SK-N-SH (cell line): ENCODE results near the gene NIPAL3. TPM values are rescaled to one million over a fixed set of nuclear protein-coding genes. Genes with fewer than 3 reads are reported as not detected.

Experiments used
- CTCF ChIA-PET: fragments of 300-600, 350-600 bp; formaldehyde crosslinking; extraction: SDS; loops from one replicate; lab custom pipeline; 2021; lab: Yijun Ruan, JAX
- POLR2A ChIA-PET: fragments of 350-600 bp; sonication (Branson Sonifier 250); formaldehyde crosslinking; extraction: SDS; loops from one replicate; lab custom pipeline; 2020; ENCODE audit warnings: antibody characterized with exemption, inconsistent platforms; lab: Yijun Ruan, JAX
- DNase-seq: peaks from one replicate; pipeline ENCODE4 v3.0.0; 2012
- H2AFZ ChIP-seq: fragments of 200-600 bp; sonication (generic); 2 replicates; pipeline ENCODE4 v1.8.1; 2016; ENCODE audit warnings: antibody characterized with exemption, mild to moderate bottlenecking, low read depth
- H3F3A ChIP-seq: fragments of 200-600 bp; sonication (generic); replicated peaks from 2 replicates; pipeline ENCODE3; 2016; ENCODE audit warnings: antibody characterized with exemption, mild to moderate bottlenecking; ENCODE audit not compliant: insufficient read depth
- H3K27ac ChIP-seq, 2 experiments: fragments of 200-500 bp in 1 of 2; fragments of 200-600 bp in 1 of 2; sonication (Bioruptor generic) in 1 of 2; sonication (generic), shearing (Covaris generic) in 1 of 2; 2 replicates each; pipeline versions ENCODE4 v1.5.1 to v1.6.1; 2014 to 2016; ENCODE audit warnings: low read depth in 2 of 2, inconsistent platforms in 1 of 2, low read length in 1 of 2, mild to moderate bottlenecking in 1 of 2, mixed read lengths in 1 of 2
- H3K27me3 ChIP-seq: fragments of 200-600 bp; sonication (generic), shearing (Covaris generic); 2 replicates; pipeline ENCODE4 v1.6.1; 2016; ENCODE audit warnings: mixed run types; ENCODE audit not compliant: insufficient read depth
- H3K36me3 ChIP-seq, 2 experiments: fragments of 200-500 bp in 1 of 2; fragments of 200-600 bp in 1 of 2; sonication (Bioruptor generic) in 1 of 2; sonication (generic) in 1 of 2; replicated peaks in 1 of 2; 2 replicates each; pipeline versions ENCODE3 to v1.5.1; 2014 to 2016; ENCODE audit warnings: low read length in 1 of 2, mild to moderate bottlenecking in 1 of 2; ENCODE audit not compliant: insufficient read depth in 2 of 2, control insufficient read depth in 1 of 2
- H3K4me1 ChIP-seq, 2 experiments: fragments of 200-500 bp in 1 of 2; fragments of 200-600 bp in 1 of 2; sonication (Bioruptor generic) in 1 of 2; sonication (generic), shearing (Covaris generic) in 1 of 2; 2 replicates each; pipeline versions ENCODE4 v1.5.1 to v1.6.1; 2014 to 2016; ENCODE audit warnings: low read depth in 1 of 2, low read length in 1 of 2, mixed run types in 1 of 2; ENCODE audit not compliant: insufficient read depth in 2 of 2, control insufficient read depth in 1 of 2
- H3K4me2 ChIP-seq: fragments of 200-600 bp; sonication (generic), shearing (Covaris generic); 2 replicates; pipeline ENCODE4 v1.6.1; 2017; ENCODE audit warnings: mixed run types
- H3K4me3 ChIP-seq, 2 experiments: fragments of 200-500 bp in 1 of 2; fragments of 200-600 bp in 1 of 2; sonication (Bioruptor generic) in 1 of 2; sonication (generic), shearing (Covaris generic) in 1 of 2; 2 replicates each; pipeline versions ENCODE4 v1.5.1 to v1.8.1; 2014 to 2016; ENCODE audit warnings: low read depth in 2 of 2, inconsistent platforms in 1 of 2, low read length in 1 of 2, mild to moderate bottlenecking in 1 of 2, mixed read lengths in 1 of 2, moderate library complexity in 1 of 2
- H3K79me2 ChIP-seq: fragments of 200-600 bp; sonication (generic); 2 replicates; pipeline ENCODE4 v1.8.1; 2017; ENCODE audit warnings: mild to moderate bottlenecking; ENCODE audit not compliant: insufficient read depth
- H3K9ac ChIP-seq: fragments of 200-600 bp; sonication (generic); 2 replicates; pipeline ENCODE4 v1.6.1; 2017; ENCODE audit warnings: mixed run types
- H3K9me2 ChIP-seq: fragments of 200-600 bp; sonication (generic); 2 replicates; pipeline ENCODE4 v1.6.1; 2017; ENCODE audit warnings: mixed run types
- H3K9me3 ChIP-seq: fragments of 200-600 bp; sonication (generic); 2 replicates; pipeline ENCODE4 v1.6.1; 2017; ENCODE audit warnings: mixed run types, mild to moderate bottlenecking, moderate library complexity
- H4K20me1 ChIP-seq: fragments of 200-600 bp; sonication (generic); 2 replicates; pipeline ENCODE4 v1.6.1; 2017; ENCODE audit warnings: mild to moderate bottlenecking, mixed run types; ENCODE audit not compliant: insufficient read depth
- EZH2phosphoT487 ChIP-seq: fragments of 200-600 bp; sonication (generic); IDR thresholded peaks from 2 replicates; pipeline ENCODE4 v1.6.1; 2017; ENCODE audit warnings: low read depth, mixed run types, mild to moderate bottlenecking, antibody characterized with exemption, moderate library complexity, borderline replicate concordance
- FOSL2 ChIP-seq: IDR thresholded peaks from 2 replicates; pipeline ENCODE4 v1.4.0; 2012; ENCODE audit warnings: low read depth, mild to moderate bottlenecking, moderate library complexity, borderline replicate concordance
- JUND ChIP-seq: IDR thresholded peaks from 2 replicates; pipeline ENCODE4 v1.4.0; 2012
- MEF2A ChIP-seq: IDR thresholded peaks from 2 replicates; pipeline ENCODE4 v1.4.0; 2012; ENCODE audit warnings: low read depth, borderline replicate concordance
- MXI1 ChIP-seq: IDR thresholded peaks from 2 replicates; pipeline ENCODE4 v1.6.1; 2012; ENCODE audit warnings: mild to moderate bottlenecking, low read depth, low read length, improper control_type of control experiment
- NRF1 ChIP-seq: IDR thresholded peaks from 2 replicates; pipeline ENCODE4 v1.6.1; 2012; ENCODE audit warnings: low read depth, mild to moderate bottlenecking, low read length
- PBX3 ChIP-seq: IDR thresholded peaks from 2 replicates; pipeline ENCODE4; 2012
- RAD21 ChIP-seq: IDR thresholded peaks from 2 replicates; pipeline ENCODE4 v1.6.1; 2012; ENCODE audit warnings: mild to moderate bottlenecking, low read length
- RFX5 ChIP-seq: IDR thresholded peaks from 2 replicates; pipeline ENCODE4 v1.6.1; 2012; ENCODE audit warnings: mild to moderate bottlenecking, improper control_type of control experiment, low read length
- TEAD4 ChIP-seq: IDR thresholded peaks from 2 replicates; pipeline ENCODE4 v1.4.0; 2012; ENCODE audit warnings: mild to moderate bottlenecking, borderline replicate concordance; ENCODE audit not compliant: insufficient read depth
- YY1 ChIP-seq: IDR thresholded peaks from 2 replicates; pipeline ENCODE4 v1.4.0; 2012; ENCODE audit warnings: low read depth, mild to moderate bottlenecking
- WGBS: methylation state at CpG from one replicate; pipeline ENCODE4 v1.1.6; 2017; ENCODE audit warnings: low lambda C conversion rate; 5-methylcytosine and 5-hydroxymethylcytosine counted together
- polyA plus RNA-seq, 3 experiments: library from polyadenylated mRNA; depleted of rRNA; stranded (reverse); fragments of >200 nt; gene quantifications; 2 replicates each; pipeline ENCODE4 v1.2.3, GENCODE V29; 2012
- TF ChIP-seq, protein P1 (sequence below): IDR thresholded peaks from 2 replicates; pipeline ENCODE4 v1.6.1; 2012; ENCODE audit warnings: mild to moderate bottlenecking, low read depth, low read length, moderate library complexity
- TF ChIP-seq, protein P2 (sequence below): fragments of 200-600 bp; sonication (generic); IDR thresholded peaks from 2 replicates; pipeline ENCODE4 v1.6.1; 2017; ENCODE audit warnings: antibody characterized with exemption, mild to moderate bottlenecking, moderate library complexity

NIPAL3 gene
- polyA plus RNA-seq, 1 of the 3 experiments (the other 2 are of a cell fraction), result 20.3 TPM

GRCh38 chr1:24477309-24477708 lies 61.7 kb downstream of the NIPAL3 start:
- Histone ChIP-seq H3K9me3 (no peaks in the 10 kb centered on the region), H3K4me1 (no peaks in the 10 kb centered on the region), H3K9ac (no peak overlapping the region), H3K27ac (no peak overlapping the region), H3K9me2 (no peaks in the 10 kb centered on the region), H3K79me2 (no peaks in the 10 kb centered on the region), H3K4me2 (no peak overlapping the region), H4K20me1 (no peaks in the 10 kb centered on the region), H2AFZ (no peak overlapping the region), H3F3A (no peaks in the 10 kb centered on the region), H3K27me3 (no peaks in the 10 kb centered on the region), H3K4me3 (no peak overlapping the region), H3K36me3 (no peaks in the 10 kb centered on the region)
- TF ChIP-seq JUND (no peak), YY1 (no peak), RAD21 (no peak), TEAD4 (no peak), EZH2phosphoT487 (no peak), NRF1 (no peak), MEF2A (no peak), FOSL2 (no peak), MXI1 (no peak), PBX3 (no peak), RFX5 (no peak)
- TF ChIP-seq, protein P1, sequence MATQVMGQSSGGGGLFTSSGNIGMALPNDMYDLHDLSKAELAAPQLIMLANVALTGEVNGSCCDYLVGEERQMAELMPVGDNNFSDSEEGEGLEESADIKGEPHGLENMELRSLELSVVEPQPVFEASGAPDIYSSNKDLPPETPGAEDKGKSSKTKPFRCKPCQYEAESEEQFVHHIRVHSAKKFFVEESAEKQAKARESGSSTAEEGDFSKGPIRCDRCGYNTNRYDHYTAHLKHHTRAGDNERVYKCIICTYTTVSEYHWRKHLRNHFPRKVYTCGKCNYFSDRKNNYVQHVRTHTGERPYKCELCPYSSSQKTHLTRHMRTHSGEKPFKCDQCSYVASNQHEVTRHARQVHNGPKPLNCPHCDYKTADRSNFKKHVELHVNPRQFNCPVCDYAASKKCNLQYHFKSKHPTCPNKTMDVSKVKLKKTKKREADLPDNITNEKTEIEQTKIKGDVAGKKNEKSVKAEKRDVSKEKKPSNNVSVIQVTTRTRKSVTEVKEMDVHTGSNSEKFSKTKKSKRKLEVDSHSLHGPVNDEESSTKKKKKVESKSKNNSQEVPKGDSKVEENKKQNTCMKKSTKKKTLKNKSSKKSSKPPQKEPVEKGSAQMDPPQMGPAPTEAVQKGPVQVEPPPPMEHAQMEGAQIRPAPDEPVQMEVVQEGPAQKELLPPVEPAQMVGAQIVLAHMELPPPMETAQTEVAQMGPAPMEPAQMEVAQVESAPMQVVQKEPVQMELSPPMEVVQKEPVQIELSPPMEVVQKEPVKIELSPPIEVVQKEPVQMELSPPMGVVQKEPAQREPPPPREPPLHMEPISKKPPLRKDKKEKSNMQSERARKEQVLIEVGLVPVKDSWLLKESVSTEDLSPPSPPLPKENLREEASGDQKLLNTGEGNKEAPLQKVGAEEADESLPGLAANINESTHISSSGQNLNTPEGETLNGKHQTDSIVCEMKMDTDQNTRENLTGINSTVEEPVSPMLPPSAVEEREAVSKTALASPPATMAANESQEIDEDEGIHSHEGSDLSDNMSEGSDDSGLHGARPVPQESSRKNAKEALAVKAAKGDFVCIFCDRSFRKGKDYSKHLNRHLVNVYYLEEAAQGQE, result no peak
- TF ChIP-seq, protein P2, sequence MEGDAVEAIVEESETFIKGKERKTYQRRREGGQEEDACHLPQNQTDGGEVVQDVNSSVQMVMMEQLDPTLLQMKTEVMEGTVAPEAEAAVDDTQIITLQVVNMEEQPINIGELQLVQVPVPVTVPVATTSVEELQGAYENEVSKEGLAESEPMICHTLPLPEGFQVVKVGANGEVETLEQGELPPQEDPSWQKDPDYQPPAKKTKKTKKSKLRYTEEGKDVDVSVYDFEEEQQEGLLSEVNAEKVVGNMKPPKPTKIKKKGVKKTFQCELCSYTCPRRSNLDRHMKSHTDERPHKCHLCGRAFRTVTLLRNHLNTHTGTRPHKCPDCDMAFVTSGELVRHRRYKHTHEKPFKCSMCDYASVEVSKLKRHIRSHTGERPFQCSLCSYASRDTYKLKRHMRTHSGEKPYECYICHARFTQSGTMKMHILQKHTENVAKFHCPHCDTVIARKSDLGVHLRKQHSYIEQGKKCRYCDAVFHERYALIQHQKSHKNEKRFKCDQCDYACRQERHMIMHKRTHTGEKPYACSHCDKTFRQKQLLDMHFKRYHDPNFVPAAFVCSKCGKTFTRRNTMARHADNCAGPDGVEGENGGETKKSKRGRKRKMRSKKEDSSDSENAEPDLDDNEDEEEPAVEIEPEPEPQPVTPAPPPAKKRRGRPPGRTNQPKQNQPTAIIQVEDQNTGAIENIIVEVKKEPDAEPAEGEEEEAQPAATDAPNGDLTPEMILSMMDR, result no peak
- CTCF ChIA-PET, result interaction anchor here (1.1 to 1.6 kb wide), 3 partner anchors 62 to 110 kb away, joined by 3 to 4 read pairs (median 4); partner anchors contain the start of gene NIPAL3
- DNase-seq, result no peak
- 86% methylated on average over 4 of the region's 4 CpGs for WGBS
- POLR2A ChIA-PET, result no interaction called here
